Measurements from ENCODE around the gene TMEM263.

DNA sequence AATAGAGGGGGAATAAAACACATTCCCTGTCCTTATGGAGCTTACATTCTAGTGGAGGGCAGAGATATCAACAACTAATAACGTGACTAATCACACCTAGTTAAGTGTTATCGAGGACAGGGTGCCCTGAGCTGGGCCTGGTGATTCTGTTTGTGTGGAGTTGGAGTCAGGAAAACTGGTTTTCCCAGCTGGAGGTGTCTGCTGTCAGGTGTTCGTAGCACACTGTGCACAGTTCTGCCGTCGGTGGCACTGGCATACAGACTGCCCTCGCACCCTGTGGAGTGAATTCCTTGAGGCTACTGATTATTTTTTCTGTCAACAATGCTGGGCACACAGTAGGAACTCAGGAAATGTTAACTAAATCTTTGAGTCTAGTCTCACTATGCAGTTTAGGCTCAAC lies 32.1 kb downstream of the TMEM263 start:
- no peak for TF ChIP-seq EZH2phosphoT487 (IDR thresholded peaks at IDR 0.05; ENCODE audit: borderline replicate concordance, low read depth, low read length)
- TF ChIP-seq CTCF (conservative IDR thresholded peaks at IDR 0.05; ENCODE audit: low read length) = no peak

Data from OCI-LY7 (cell line).